Renal cortex interstitium (tissue), 11 donors: Measurements from ENCODE around the gene LAMA3. TPM values are rescaled to one million over a fixed set of nuclear protein-coding genes. Genes with fewer than 3 reads are reported as not detected.
A peak's percentile ranks its signal among the peaks of the same experiment; 100 is the strongest.

Source experiments
- DNase-seq, 11 donors: peaks; one replicate each; pipeline ENCODE4 v3.0.0-alpha.2; 2013; ENCODE audit warnings: low read depth in 9 of 11, low spot score in 4 of 11; ENCODE audit errors: extremely low read depth in 1 of 11
- polyA plus RNA-seq, 3 donors: library from polyadenylated mRNA; unstranded; fragments of 120-200 nt; gene quantifications; one replicate each; pipeline ENCODE4 v1.2.1, GENCODE V29; 2013; ENCODE audit not compliant: insufficient read length in 3 of 3

The LAMA3 gene
- polyA plus RNA-seq, 3 donors, result 1.7 to 2.2 (median 2.1) TPM

GRCh38 chr18:23826850-23827620, 137.8 kb downstream of the LAMA3 start:
- DNase-seq, result no peak

- peak in 2 of 11 donors; percentile 4 to 32 for DNase-seq
Measured at GRCh38 chr18:23827681-23828080, 138.4 kb downstream of the LAMA3 start.

- no peak for DNase-seq
Measured at GRCh38 chr18:23828426-23828825, 139.2 kb downstream of the LAMA3 start.

- DNase-seq, result no peak
Measured at GRCh38 chr18:23832911-23833310, 143.7 kb downstream of the LAMA3 start.

- DNase-seq, result no peak
Measured at GRCh38 chr18:23833714-23834113, 144.5 kb downstream of the LAMA3 start.

- no peak for DNase-seq
Measured at GRCh38 chr18:23835091-23835490, 145.8 kb downstream of the LAMA3 start.

- DNase-seq, result no peak
Measured at GRCh38 chr18:23835506-23835905, 146.3 kb downstream of the LAMA3 start.

- DNase-seq, result no peak
Measured at GRCh38 chr18:23837591-23837990, 148.3 kb downstream of the LAMA3 start.

GRCh38 chr18:23838233-23838632, 149.0 kb downstream of the LAMA3 start:
- DNase-seq, result no peak

- no peak for DNase-seq
Measured at GRCh38 chr18:23838801-23839366, 149.6 kb downstream of the LAMA3 start.

GRCh38 chr18:23842305-23842704, 153.1 kb downstream of the LAMA3 start:
- no peak for DNase-seq

- DNase-seq, result no peak
Measured at GRCh38 chr18:23844991-23845680, 155.9 kb downstream of the LAMA3 start.

GRCh38 chr18:23845988-23846630, 156.9 kb downstream of the LAMA3 start:
- DNase-seq, result no peak

- DNase-seq, result no peak
Measured at GRCh38 chr18:23847321-23847986, 158.2 kb downstream of the LAMA3 start.

GRCh38 chr18:23849141-23849540, 159.9 kb downstream of the LAMA3 start:
- DNase-seq, result no peak

GRCh38 chr18:23850215-23850614, 161.0 kb downstream of the LAMA3 start:
- no peak for DNase-seq

GRCh38 chr18:23851470-23852002, 162.3 kb downstream of the LAMA3 start:
- DNase-seq, result no peak

GRCh38 chr18:23852236-23853045, 163.2 kb downstream of the LAMA3 start:
- DNase-seq, result no peak
